PC-3 (cell line): ENCODE data around the gene CHAMP1. TPM values are rescaled to one million over a fixed set of nuclear protein-coding genes. Genes with fewer than 3 reads are reported as not detected.

ENCODE experiments used
- ATAC-seq: fragments of 200-7000 bp; cut with Tn5 transposase; 2 replicates; pipeline ENCODE4 v1.9.1; 2020; ENCODE audit warnings: mild to moderate bottlenecking, moderate library complexity
- BruUV-seq: library from RNA; stranded (reverse); fragments of 400-500 nt; replicated peaks from 2 replicates; lab custom pipeline; 2021; lab: Mats Ljungman, UMichigan
- CTCF ChIA-PET: fragments of 300-600 bp; sonication (Branson Sonifier 250); formaldehyde crosslinking; loops from one replicate; lab custom pipeline; 2022; ENCODE audit warnings: antibody characterized with exemption; lab: Charles Lee
- POLR2A ChIA-PET: fragments of 300-600 bp; sonication (Branson Sonifier 250); formaldehyde crosslinking; loops from one replicate; lab custom pipeline; 2022; ENCODE audit warnings: antibody characterized with exemption; ENCODE audit not compliant: unreplicated experiment; lab: Charles Lee
- DNase-seq: peaks from one replicate; pipeline ENCODE4 v3.0.0-alpha.2; 2015
- H2AFZ ChIP-seq: fragments of 300-600 bp; sonication (generic); 2 replicates; pipeline ENCODE4 v1.6.0; 2016; ENCODE audit warnings: antibody characterized with exemption, low read length
- H3F3A ChIP-seq: fragments of 300-600 bp; sonication (generic); one replicate; pipeline ENCODE4 v1.6.0; 2017; ENCODE audit warnings: antibody characterized with exemption, low read length, control low read depth, mild to moderate bottlenecking; ENCODE audit not compliant: unreplicated experiment
- H3K27ac ChIP-seq: fragments of 300-600 bp; sonication (generic); 2 replicates; pipeline ENCODE4 v1.5.1; 2016; ENCODE audit warnings: mild to moderate bottlenecking, low read length
- H3K27me3 ChIP-seq: fragments of 300-600 bp; sonication (generic); 2 replicates; pipeline ENCODE4 v1.6.1; 2016; ENCODE audit warnings: low read length, mixed read lengths
- H3K36me3 ChIP-seq: fragments of 300-600 bp; sonication (generic); 2 replicates; pipeline ENCODE4 v1.6.1; 2016; ENCODE audit warnings: low read depth, mixed run types, low read length, mixed read lengths
- H3K4me1 ChIP-seq: fragments of 300-600 bp; sonication (generic); 2 replicates; pipeline ENCODE4 v1.5.1; 2016; ENCODE audit warnings: low read length; ENCODE audit not compliant: insufficient read depth
- H3K4me2 ChIP-seq: fragments of 300-600 bp; sonication (generic); 2 replicates; pipeline ENCODE4 v1.6.0; 2016; ENCODE audit warnings: low read length
- H3K4me3 ChIP-seq: fragments of 300-600 bp; sonication (generic); 2 replicates; pipeline ENCODE4 v1.5.1; 2016; ENCODE audit warnings: mild to moderate bottlenecking, low read length, mixed read lengths
- H3K79me2 ChIP-seq: fragments of 300-600 bp; sonication (generic); 2 replicates; pipeline ENCODE4 v1.6.1; 2017; ENCODE audit warnings: low read length, mixed read lengths
- H3K9ac ChIP-seq: fragments of 300-600 bp; sonication (generic); 2 replicates; pipeline ENCODE4 v1.6.0; 2016; ENCODE audit warnings: mild to moderate bottlenecking, low read length
- H3K9me2 ChIP-seq: fragments of 300-600 bp; sonication (generic); replicated peaks from 2 replicates; pipeline ENCODE4 v1.6.1; 2016; ENCODE audit warnings: mixed run types, low read length, mixed read lengths
- H3K9me3 ChIP-seq: fragments of 300-600 bp; sonication (generic); 2 replicates; pipeline ENCODE4 v1.6.1; 2016; ENCODE audit warnings: low read length, mixed read lengths
- H4K20me1 ChIP-seq: fragments of 300-600 bp; sonication (generic); 2 replicates; pipeline ENCODE4 v1.6.1; 2016; ENCODE audit warnings: low read length, mixed read lengths
- EZH2 ChIP-seq: fragments of 300-600 bp; sonication (generic); IDR thresholded peaks from one replicate; pipeline ENCODE4 v1.6.1; 2017; ENCODE audit warnings: antibody characterized with exemption, mild to moderate bottlenecking, low read length; ENCODE audit not compliant: unreplicated experiment
- EZH2phosphoT487 ChIP-seq: fragments of 300-600 bp; sonication (generic); IDR thresholded peaks from 2 replicates; pipeline ENCODE4 v1.6.1; 2018; ENCODE audit warnings: mild to moderate bottlenecking, antibody characterized with exemption, low read length, borderline replicate concordance
- intact Hi-C: fragments of 100-400 bp; cut with micrococcal nuclease; formaldehyde crosslinking; loops from 2 replicates; pipeline ENCODE4 v1.9.0; 2023
- total RNA-seq: library from RNA; depleted of rRNA; stranded (reverse); fragments of >200 nt; gene quantifications from 2 replicates; pipeline ENCODE4 v1.2.3, GENCODE V29; 2014
- TF ChIP-seq, protein P1 (sequence below): fragments of 300-600 bp; sonication (generic); conservative IDR thresholded peaks from 2 replicates; pipeline ENCODE4 v1.5.1; 2017; ENCODE audit warnings: antibody characterized with exemption, low read depth, mild to moderate bottlenecking, low read length

CHAMP1 gene
- total RNA-seq, 1 experiment from 2014 or later: 8.3 TPM

GRCh38 chr13:114296902-114297301 is 17.4 kb upstream of the CHAMP1 start:
- ATAC-seq: no peak
- POLR2A ChIA-PET: no interaction called here
- H3K27me3 ChIP-seq: no peaks in the 10 kb centered on the region

GRCh38 chr13:114298866-114299265 is 15.4 kb upstream of the CHAMP1 start:
- ATAC-seq (no peak), DNase-seq (no peak)
- Histone ChIP-seq H3K27ac (no peak overlapping the region), H3K79me2 (no peaks in the 10 kb centered on the region), H3K4me1 (no peaks in the 10 kb centered on the region), H3K9me3 (no peaks in the 10 kb centered on the region), H2AFZ (no peak overlapping the region), H3K36me3 (no peaks in the 10 kb centered on the region; the same call in 1 of the 2 replicates), H3K9ac (no peak overlapping the region), H3K9me2 (no peaks in the 10 kb centered on the region), H3K4me2 (no peak overlapping the region), H3K4me3 (no peak overlapping the region), H4K20me1 (no peaks in the 10 kb centered on the region), H3F3A (no peaks in the 10 kb centered on the region), H3K27me3 (no peaks in the 10 kb centered on the region)
- ChIA-PET CTCF (no interaction called here), POLR2A (interaction anchor here (0.7 kb wide), 1 partner anchor 305 kb away, joined by 3 read pairs; no protein-coding TSS in a partner anchor)
- intact Hi-C loops: no loop called here
- TF ChIP-seq EZH2phosphoT487 (no peak), EZH2 (no peak)
- TF ChIP-seq, protein P1, sequence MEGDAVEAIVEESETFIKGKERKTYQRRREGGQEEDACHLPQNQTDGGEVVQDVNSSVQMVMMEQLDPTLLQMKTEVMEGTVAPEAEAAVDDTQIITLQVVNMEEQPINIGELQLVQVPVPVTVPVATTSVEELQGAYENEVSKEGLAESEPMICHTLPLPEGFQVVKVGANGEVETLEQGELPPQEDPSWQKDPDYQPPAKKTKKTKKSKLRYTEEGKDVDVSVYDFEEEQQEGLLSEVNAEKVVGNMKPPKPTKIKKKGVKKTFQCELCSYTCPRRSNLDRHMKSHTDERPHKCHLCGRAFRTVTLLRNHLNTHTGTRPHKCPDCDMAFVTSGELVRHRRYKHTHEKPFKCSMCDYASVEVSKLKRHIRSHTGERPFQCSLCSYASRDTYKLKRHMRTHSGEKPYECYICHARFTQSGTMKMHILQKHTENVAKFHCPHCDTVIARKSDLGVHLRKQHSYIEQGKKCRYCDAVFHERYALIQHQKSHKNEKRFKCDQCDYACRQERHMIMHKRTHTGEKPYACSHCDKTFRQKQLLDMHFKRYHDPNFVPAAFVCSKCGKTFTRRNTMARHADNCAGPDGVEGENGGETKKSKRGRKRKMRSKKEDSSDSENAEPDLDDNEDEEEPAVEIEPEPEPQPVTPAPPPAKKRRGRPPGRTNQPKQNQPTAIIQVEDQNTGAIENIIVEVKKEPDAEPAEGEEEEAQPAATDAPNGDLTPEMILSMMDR: no peak
- BruUV-seq: no TSS peak

More at GRCh38 chr13:114296902-114297301, 17.4 kb upstream of the CHAMP1 start:
- no TSS peak for BruUV-seq
- DNase-seq: no peak
- H3K4me3 ChIP-seq: no peak overlapping the region
- no peaks in the 10 kb centered on the region for H3F3A ChIP-seq
- no peaks in the 10 kb centered on the region for H3K79me2 ChIP-seq
- no peaks in the 10 kb centered on the region for H3K36me3 ChIP-seq
- CTCF ChIA-PET: no interaction called here
- H3K9me2 ChIP-seq: no peaks in the 10 kb centered on the region
- H3K9me3 ChIP-seq: no peaks in the 10 kb centered on the region
- H3K4me2 ChIP-seq: no peak overlapping the region
- no peak overlapping the region for H2AFZ ChIP-seq
- TF ChIP-seq EZH2phosphoT487 (no peak), EZH2 (no peak)
- TF ChIP-seq, protein P1: no peak
- no peaks in the 10 kb centered on the region for H3K4me1 ChIP-seq
- no peaks in the 10 kb centered on the region for H4K20me1 ChIP-seq
- H3K27ac ChIP-seq: no peak overlapping the region
- H3K9ac ChIP-seq: no peak overlapping the region
- intact Hi-C loops: no loop called here

GRCh38 chr13:114299604-114300305 is 14.5 kb upstream of the CHAMP1 start:
- no peaks in the 10 kb centered on the region for H4K20me1 ChIP-seq
- H3K36me3 ChIP-seq: no peaks in the 10 kb centered on the region; the same call in 1 of the 2 replicates
- ChIA-PET POLR2A (no interaction called here), CTCF (no interaction called here)
- H3K4me1 ChIP-seq: no peaks in the 10 kb centered on the region
- no peak overlapping the region for H3K9ac ChIP-seq
- TF ChIP-seq EZH2 (no peak), EZH2phosphoT487 (no peak)
- TF ChIP-seq, protein P1: no peak
- no peak overlapping the region for H2AFZ ChIP-seq
- H3K9me2 ChIP-seq: no peaks in the 10 kb centered on the region
- BruUV-seq: no TSS peak
- H3K9me3 ChIP-seq: no peaks in the 10 kb centered on the region
- H3F3A ChIP-seq: no peaks in the 10 kb centered on the region
- DNase-seq: no peak
- H3K27me3 ChIP-seq: no peaks in the 10 kb centered on the region
- no peak overlapping the region for H3K4me2 ChIP-seq
- H3K79me2 ChIP-seq: no peaks in the 10 kb centered on the region
- intact Hi-C loops: no loop called here
- H3K27ac ChIP-seq: no peak overlapping the region
- ATAC-seq: no peak
- H3K4me3 ChIP-seq: no peak overlapping the region
